HFFc6 (cell line): ENCODE data around the gene NDUFA5. TPM values are rescaled to one million over a fixed set of nuclear protein-coding genes. Genes with fewer than 3 reads are reported as not detected.

Experiments used
- DNase-seq: peaks from one replicate; pipeline ENCODE4 v3.0.0-alpha.2; 2018
- H3K27ac Mint-ChIP-seq: 2 replicates; pipeline ENCODE4 v1.8.0; 2020; ENCODE audit warnings: mild to moderate bottlenecking, mixed read lengths
- H3K27me3 Mint-ChIP-seq: 2 replicates; pipeline ENCODE4 v1.8.0; 2021; ENCODE audit warnings: mild to moderate bottlenecking, moderate library complexity, mixed read lengths; ENCODE audit not compliant: insufficient read depth
- H3K36me3 Mint-ChIP-seq: 2 replicates; pipeline ENCODE4 v1.8.0; 2021; ENCODE audit warnings: low read depth, mixed read lengths
- H3K4me1 Mint-ChIP-seq: 2 replicates; pipeline ENCODE4 v1.8.0; 2020; ENCODE audit warnings: low read depth, mixed read lengths
- H3K4me3 Mint-ChIP-seq: 2 replicates; pipeline ENCODE4 v1.8.0; 2020; ENCODE audit warnings: mild to moderate bottlenecking, moderate library complexity, mixed read lengths
- H3K9me3 Mint-ChIP-seq: 2 replicates; pipeline ENCODE4 v1.8.0; 2020; ENCODE audit warnings: mild to moderate bottlenecking, mixed read lengths
- CTCF ChIP-seq: fragments of 200-600 bp; sonication (generic); IDR thresholded peaks from 2 replicates; pipeline ENCODE4 v1.5.0; 2021; ENCODE audit warnings: antibody characterized with exemption, mild to moderate bottlenecking
- total RNA-seq, 6 experiments: library from RNA; stranded (reverse); fragmentation: NEBNext Ultra II Directional; extraction: Animal tissue kit (Norgen Biotek cat#: 25700); gene quantifications; 2 replicates in 1 of 6; 3 replicates in 5 of 6; pipeline ENCODE4 v1.2.3, GENCODE V29; 2021

NDUFA5 gene
- total RNA-seq, 6 experiments from 2014 or later = 46.1 to 52.7 (median 49.7) TPM

- H3K9me3 Mint-ChIP-seq = no peaks in the 10 kb centered on the region
- peaks cover 5% of the 10 kb centered on the region; the same call in 1 of the 2 replicates for H3K27me3 Mint-ChIP-seq
These were observed 13.6 kb upstream of the NDUFA5 start for GRCh38 chr7:123571187-123571586.

GRCh38 chr7:123570390-123571182, 13.0 kb upstream of the NDUFA5 start:
- H3K27ac Mint-ChIP-seq = no peak overlapping the region
- no peaks in the 10 kb centered on the region for H3K36me3 Mint-ChIP-seq
- no peak for DNase-seq
- H3K27me3 Mint-ChIP-seq = peaks cover 5% of the 10 kb centered on the region; the same call in 1 of the 2 replicates
- no peak for TF ChIP-seq CTCF
- no peaks in the 10 kb centered on the region for H3K9me3 Mint-ChIP-seq
- H3K4me1 Mint-ChIP-seq = no peaks in the 10 kb centered on the region
- no peak overlapping the region for H3K4me3 Mint-ChIP-seq

More at GRCh38 chr7:123571187-123571586, 13.6 kb upstream of the NDUFA5 start:
- no peaks in the 10 kb centered on the region for H3K4me1 Mint-ChIP-seq
- DNase-seq = no peak
- TF ChIP-seq CTCF = no peak
- no peak overlapping the region for H3K4me3 Mint-ChIP-seq
- no peak overlapping the region for H3K27ac Mint-ChIP-seq
- H3K36me3 Mint-ChIP-seq = no peaks in the 10 kb centered on the region

GRCh38 chr7:123569352-123570010, 11.9 kb upstream of the NDUFA5 start:
- peaks cover 5% of the 10 kb centered on the region; the same call in 1 of the 2 replicates for H3K27me3 Mint-ChIP-seq
- DNase-seq = no peak

GRCh38 chr7:123562121-123562520, 4.5 kb upstream of the NDUFA5 start:
- Mint-ChIP-seq H3K27me3 (peaks cover 9% of the 10 kb centered on the region), H3K4me3 (no peak overlapping the region), H3K27ac (no peak overlapping the region), H3K4me1 (no peaks in the 10 kb centered on the region), H3K36me3 (no peaks in the 10 kb centered on the region), H3K9me3 (no peaks in the 10 kb centered on the region)
- no peak for DNase-seq
- no peak for TF ChIP-seq CTCF

More at GRCh38 chr7:123569352-123570010, 11.9 kb upstream of the NDUFA5 start:
- Mint-ChIP-seq H3K27ac (no peak overlapping the region), H3K4me1 (no peaks in the 10 kb centered on the region), H3K36me3 (no peaks in the 10 kb centered on the region), H3K4me3 (no peak overlapping the region), H3K9me3 (no peaks in the 10 kb centered on the region)
- TF ChIP-seq CTCF = no peak

GRCh38 chr7:123558289-123558874, 764 bp upstream of the NDUFA5 start:
- Mint-ChIP-seq H3K36me3 (no peaks in the 10 kb centered on the region), H3K27me3 (peaks cover 5% of the 10 kb centered on the region), H3K4me1 (no peaks in the 10 kb centered on the region), H3K4me3 (no peak overlapping the region), H3K27ac (no peak overlapping the region), H3K9me3 (no peaks in the 10 kb centered on the region)
- DNase-seq = no peak
- no peak for TF ChIP-seq CTCF
